Pons (tissue), 1 donor: Measurements from ENCODE around the gene MYO1B.

Experiments
- DNase-seq: peaks from one replicate; pipeline ENCODE4 v3.0.0-alpha.2; 2016; ENCODE audit warnings: low spot score

Gene MYO1B

DNA sequence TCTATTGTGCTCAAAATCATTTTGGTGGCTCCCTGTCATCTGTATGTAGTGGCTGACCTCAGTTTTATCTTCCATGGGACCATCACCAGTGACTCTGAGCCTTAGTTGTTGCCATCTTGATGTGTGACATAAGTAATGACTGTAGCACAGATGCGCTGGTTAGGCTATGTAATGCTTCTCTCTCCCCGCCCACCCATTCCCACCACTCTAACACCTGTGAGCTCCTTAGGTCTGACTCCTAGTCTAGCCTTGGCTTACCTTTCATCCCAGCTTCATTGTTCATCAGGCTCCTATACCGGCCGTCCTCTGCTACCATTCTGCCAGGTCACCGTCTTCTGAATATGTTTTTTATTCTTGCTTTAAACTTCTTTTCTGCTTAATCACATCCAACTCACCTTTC is 17.2 kb downstream of the MYO1B start:
- DNase-seq, result no peak

DNA sequence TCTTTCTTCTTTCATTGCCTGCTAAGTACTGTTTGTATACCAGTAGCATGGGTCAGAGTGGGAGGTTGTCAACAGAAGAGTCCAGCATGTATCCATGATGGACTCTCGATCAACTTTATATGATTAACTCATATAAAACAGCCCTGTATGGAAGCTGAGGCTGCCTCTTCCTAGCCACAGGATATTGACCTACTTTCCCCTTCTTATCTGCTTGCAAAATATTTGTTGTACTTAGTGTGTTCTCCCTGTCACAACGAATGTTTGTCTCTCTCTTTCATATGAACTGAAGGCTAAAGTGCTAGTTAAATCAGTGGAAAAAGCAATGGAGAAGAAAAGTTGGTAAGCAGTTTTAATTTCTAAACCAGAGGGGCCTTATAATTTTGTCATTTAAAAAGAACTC is 17.8 kb downstream of the MYO1B start:
- DNase-seq, result no peak

DNA sequence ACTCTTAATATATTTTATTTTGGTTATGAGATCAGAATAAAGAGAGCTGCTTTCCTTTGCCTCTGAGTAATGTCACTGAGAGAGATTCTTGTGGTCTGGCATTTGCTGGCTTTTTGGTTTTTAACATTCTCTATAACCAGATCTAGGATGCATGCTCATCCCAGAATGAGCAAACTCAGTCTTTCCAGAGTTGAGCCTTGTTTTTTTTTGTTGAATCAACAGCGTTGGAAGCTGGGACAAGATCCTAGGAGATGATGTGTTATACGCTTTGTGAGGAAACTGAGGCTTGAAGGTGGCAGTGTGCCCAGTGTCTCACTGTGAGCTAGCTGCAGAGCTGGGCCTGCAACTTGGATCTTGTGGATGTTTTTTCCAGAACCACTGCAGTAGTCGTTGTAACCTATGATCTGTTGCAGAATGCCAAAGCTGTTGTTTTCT is 19.5 kb downstream of the MYO1B start:
- DNase-seq, result no peak

DNA sequence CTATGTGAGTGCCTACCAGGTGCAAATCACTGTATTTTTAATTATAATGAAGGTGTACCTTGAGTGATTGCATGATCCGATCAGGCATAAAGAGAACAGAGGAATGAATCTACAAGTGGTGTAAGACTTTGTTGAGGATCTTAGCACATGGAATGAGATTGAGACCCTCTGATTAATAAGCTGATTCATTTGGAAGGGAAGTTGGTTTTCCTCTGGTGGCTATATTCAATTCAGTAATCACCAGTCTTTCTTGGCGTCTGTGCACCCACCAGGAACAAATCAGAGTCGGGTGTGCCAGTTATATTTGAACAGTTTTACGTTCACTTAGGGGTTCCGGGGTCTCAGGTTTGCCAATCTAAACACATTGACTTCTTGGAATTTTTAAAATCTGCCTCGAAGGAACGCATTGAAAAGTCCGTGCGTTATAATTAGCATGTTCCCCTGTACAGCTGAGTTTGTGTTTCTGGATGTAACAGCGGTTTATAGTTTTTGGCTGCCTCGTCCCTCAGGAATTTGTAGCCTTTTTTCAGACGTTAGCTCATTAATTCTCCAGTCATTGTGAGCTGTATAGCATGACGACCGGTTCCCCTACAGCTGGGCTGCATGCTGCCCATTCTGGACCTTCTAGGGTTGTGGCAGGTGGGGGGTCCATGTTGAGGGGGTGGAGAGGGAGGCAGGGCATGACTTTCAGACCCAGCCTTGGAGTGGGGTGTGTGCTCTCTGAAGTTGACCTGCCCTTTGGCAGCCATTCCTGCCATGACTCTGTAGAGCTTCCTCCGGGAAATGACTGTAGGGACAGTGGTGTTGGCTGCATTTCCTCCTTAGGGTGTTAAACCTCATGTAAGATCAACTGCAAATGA is 20.3 kb downstream of the MYO1B start:
- no peak for DNase-seq

DNA sequence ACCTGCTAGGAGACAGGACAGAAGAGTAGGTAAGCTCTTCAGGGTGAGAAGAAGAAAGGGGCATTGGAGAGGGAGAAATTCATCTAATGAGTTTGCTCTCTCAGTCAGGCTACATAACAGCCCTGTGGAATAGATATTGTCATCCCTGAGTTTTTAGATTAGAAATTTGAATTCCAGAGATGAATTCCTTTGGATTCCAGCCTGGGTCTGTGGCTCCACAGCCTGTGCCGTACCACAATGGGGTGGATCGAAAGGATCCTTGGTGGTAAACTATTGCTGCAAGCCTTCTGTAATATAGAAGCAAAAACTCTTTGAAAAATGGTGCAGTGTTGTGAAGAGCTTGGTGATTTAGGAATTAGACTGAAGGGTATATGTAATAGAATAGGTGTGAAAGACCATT is 21.0 kb downstream of the MYO1B start:
- no peak for DNase-seq

DNA sequence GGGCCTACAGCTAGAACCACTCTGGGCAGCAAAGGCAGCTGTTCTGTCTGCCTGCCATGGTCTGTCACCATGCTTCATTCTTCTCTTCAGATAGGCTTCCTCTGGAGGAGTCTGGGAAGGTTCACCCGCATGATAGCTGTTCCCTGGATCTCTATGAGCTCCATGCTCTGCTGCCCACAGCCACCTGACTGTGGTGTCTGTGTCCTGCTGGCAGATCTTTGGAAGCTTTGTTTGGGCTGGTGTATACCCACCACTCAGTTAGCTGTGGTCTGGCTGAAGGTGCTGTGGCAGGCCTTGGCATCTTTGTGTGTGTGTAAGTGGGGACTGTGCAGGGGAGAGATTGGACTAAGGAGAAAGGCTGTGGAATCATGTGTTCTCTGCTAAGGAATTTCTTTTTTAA is 23.4 kb downstream of the MYO1B start:
- no peak for DNase-seq

DNA sequence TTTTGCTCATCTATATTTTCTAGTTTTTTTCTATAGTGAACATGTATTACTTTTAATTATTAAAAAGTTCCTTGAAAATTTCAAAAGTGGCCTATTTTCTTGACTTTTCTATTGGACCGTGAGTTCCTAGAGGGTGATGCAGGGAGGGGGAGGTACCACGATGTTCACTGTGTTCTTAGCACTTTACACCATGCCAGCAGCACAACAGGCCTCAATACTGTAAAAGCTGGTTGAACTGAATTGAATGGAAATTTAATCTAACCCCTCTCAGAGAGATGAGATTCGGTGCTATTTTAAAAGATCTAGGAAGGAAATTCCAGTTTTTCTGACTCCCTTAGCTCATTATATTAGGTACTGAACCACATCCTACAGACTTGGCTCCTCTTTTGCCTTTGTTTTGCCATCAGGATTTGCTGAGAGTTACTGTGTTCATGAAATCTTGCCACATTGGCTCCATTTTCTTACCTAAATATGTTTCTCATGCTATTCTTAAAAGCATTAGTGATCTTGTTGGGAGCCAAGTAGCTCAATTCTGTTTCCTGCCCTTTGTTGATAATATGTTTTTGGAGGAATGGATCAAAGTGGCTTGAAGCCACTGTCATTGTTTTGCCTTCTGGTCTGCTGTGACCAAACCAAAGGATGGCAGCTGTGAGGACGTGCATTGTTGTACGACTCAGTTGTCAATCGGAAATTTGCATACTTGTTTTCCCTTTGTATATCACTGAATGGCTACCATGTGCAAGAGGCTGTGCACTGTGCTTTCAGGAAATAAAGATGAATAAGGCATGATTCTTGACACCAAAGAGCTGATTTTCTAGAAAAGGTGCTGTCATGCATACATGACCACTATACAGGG is 25.3 kb downstream of the MYO1B start:
- DNase-seq, result no peak

DNA sequence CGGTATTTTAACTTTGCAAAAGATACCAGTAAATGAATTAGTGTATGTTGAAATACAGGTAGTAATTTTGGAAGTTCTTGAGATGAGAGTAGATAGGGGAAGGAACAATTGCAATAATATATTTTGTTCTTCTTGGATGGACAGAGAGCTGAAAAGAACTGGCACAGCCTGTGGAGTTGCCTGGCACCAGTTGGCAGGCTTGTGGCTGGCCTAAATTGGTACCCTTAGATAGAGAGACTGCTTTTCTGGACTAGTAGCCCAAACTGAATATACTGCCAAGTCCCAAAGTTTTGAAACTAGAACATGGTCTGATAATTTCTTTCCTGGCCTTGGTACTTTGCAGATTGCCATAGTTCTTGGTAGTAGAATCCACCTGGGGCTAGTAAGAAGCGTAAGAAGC is 26.9 kb downstream of the MYO1B start:
- DNase-seq, result no peak

DNA sequence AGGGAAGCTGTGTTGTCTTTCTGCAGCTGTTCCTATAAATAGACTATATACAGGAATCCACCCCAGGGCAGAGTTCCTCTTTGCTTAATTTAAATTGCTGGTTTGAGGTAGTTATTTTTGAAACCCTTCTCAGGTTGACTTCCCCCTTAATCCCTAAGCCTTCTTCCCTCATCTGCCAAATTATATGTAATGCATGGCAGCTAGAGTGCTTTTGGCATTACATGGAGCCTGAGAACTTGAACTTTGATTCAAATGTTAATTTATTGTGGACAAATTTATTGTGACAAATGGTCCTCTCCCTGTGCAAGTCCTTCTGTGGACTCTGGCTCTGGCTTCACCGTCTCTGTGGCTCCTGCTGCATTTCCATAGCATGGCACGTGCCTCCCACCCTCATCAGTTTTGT is 29.2 kb downstream of the MYO1B start:
- DNase-seq, result no peak

DNA sequence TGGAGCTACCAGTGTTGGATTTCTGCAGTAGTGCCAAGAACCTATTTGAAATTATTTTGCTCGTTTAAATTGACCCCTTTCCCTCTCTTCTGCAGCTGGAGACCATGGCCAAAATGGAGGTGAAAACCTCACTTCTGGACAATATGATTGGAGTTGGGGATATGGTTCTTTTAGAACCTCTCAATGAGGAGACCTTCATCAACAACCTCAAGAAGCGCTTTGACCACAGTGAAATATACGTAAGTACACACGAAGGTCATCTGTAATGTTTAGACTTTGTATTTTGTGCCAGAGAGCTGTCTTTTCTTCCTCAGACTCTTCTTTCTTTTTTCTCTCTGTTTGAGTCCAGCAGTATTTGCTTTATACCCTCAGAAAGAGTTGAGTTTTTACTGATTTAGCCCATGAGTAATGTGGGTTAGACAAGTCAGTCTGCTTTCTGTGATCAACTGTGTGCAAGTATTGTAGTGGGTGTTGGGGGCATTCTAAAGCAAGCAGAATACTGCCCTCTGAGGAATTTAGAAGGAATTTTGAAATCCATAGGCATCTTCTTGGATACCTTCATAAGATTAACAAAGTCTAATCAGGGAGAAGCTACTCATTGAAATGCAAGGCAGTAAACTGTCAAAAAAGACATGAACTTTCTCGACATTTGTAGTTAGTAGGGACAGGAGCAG is 31.7 kb downstream of the MYO1B start:
- DNase-seq, result no peak

DNA sequence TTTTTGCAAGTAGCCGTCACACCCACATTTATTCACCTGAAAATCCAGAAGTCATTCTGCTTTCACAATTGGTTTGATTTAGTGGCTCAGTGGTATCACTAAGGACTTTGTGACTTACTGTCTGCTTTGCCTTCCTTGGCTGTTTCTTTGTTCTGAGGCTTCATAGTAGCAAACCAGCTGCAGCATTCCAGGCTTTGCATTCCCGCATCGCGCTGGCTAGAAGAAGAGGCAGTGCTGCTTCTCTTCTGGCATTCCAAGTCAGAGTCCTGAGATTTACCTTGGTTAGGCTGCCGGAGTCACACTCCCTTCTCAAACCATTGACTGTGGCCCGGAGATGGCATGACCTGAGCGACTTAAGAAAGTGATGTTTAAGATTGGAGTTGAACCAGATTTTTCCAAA is 35.1 kb downstream of the MYO1B start:
- no peak for DNase-seq

DNA sequence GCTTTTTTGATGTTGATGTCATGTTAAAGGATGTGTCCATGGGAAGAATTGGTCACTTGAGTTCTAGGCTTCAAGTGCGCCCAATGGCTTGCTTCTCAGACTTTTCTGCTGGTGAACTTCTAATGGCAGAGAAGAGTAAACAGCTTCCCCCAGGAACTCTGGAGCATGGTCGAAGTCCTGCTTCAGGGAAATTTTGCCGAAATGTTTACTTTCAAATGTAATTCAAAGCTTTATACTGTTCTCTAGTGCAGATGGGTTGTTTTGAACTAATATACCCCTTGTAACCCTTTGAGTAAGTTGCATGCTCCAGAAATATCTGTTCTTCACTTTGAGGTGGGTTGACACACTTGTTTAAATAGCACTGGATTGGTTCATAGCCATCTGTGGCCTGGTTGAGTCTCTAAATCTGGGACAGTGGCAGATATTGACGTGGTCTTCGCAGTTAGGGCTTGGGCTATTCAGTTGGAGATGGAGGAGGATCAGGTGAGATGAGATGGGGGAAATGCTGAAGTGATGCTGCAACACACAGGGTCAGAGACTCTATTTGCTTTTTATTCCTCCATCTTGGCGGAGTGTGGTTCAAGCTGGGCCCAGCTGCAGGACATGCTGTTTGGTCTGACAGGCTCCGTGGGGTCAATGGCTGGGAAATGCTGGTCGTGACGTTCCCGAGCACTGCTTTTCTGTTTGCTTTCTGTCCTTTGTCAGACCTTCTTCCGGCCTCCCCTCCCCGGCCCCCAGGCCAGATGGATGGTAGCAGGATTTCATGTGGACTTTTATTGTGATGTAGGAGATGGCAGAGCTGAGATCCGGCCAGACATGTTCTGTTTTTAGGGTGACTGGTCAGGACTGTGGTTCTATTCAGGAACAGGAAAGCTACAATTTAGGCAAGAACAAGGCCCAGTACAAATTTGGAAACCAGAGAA is 35.9 kb downstream of the MYO1B start:
- no peak for DNase-seq

DNA sequence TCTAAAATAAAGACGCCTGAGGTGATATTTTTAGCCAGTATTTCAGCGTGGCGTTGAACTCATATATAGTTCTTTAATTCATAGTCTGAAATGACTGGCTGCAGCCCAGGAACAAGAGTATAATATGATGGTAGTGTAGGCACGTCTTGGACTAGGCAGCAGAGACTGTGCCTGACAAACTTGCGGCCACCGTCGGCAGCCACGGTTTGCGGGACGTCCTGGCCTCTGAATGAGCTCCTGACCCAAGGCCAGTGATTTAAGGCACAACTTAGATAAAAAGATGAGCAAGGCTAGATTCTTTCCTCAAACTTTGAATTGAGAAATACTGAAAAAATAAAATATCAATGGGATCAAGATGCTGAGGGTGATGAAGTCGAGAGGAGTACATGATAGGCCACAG is 40.0 kb downstream of the MYO1B start:
- no peak for DNase-seq

DNA sequence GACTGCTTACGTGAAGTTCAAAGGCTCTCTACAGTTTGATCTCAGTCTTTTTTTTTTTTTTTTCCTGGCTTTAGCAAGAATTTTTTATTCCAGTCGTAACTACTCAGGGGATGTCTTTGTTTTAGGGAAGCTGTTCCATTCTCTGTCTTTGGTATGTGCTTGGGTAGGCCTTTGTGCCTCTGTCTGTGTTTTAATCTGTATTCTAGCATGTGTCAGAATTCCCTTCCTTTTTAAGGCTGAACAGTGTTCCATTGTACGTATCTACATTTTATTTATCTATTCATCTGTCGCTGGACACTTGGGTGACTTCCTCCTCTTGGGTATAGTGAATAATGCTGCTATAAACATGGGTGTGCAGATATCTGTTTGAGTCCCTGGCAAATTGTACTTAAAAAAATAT is 42.6 kb downstream of the MYO1B start:
- no peak for DNase-seq

DNA sequence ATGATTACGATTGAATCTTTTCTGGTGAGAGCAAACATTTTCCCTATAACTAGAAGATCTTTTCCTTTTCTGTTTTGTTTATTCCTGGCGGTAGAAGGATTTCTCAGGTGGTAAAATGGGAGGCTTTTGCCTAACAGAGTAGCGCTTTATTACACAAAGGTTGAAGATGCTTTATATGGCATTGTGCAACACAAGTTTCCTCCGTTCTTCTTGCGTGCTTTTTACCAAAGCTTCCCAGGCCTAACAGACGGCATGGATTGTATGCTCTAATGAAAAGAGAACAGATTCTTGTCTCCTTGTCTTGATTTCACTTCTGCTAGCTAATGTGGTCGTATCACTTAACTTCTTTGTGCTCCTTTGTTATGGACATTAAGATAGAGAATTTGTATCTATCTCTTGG is 43.8 kb downstream of the MYO1B start:
- no peak for DNase-seq

DNA sequence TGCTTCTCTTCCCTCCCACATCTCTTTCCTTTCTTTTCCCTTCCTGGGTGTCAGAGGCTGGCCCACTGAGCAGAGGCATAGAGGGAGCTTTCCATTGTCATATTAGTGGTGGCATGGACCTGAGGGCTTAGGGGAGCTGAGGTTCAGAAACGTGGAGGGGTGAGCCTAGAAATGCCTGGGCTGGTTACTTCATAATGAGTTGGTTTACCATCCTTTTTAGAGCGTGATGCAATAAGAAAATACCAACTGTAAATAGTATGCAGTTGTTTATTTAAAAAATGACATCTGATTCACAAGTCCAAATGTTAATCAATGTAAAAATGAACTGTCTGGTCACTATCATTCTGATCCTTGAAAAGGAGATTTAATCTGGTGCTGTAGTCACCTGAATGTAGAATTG is 46.3 kb downstream of the MYO1B start:
- DNase-seq, result no peak

DNA sequence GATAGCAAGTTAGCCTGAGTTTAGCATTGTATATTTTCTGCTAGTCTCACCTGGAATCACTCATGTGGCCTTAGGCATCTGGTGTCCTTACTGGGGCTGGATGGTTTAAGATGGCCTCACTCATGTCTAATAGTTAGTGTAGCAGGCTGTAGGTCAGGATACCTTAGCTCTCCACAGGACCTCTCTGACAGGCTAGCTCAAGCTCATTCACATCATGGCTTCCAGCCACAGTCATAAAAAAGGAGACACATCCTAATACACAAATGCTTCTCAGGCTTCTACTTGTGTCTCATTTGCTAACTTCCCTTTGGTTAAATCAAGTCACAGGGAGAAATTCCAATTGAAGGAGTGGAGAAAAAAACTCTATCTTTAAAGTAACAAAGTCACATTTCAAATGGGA is 47.7 kb downstream of the MYO1B start:
- no peak for DNase-seq

DNA sequence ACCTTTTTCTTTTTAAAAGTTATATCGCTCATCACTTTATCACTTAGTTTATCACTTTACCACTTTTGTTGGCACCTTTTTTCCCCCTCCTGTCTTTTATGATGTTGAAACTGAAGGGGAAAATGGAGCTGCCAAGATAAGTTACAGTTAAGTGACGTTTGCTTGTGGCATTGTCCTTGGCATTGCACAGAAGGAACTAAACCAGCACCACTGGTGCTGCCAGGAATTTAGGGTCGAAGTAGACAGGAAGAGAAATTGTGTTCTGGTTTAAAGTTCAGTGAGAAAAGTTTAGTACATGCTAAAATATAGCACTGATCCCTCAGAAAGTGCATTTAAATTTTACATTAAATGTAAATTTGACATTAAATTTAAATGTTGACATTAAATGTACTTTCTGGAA is 49.9 kb downstream of the MYO1B start:
- DNase-seq, result no peak

DNA sequence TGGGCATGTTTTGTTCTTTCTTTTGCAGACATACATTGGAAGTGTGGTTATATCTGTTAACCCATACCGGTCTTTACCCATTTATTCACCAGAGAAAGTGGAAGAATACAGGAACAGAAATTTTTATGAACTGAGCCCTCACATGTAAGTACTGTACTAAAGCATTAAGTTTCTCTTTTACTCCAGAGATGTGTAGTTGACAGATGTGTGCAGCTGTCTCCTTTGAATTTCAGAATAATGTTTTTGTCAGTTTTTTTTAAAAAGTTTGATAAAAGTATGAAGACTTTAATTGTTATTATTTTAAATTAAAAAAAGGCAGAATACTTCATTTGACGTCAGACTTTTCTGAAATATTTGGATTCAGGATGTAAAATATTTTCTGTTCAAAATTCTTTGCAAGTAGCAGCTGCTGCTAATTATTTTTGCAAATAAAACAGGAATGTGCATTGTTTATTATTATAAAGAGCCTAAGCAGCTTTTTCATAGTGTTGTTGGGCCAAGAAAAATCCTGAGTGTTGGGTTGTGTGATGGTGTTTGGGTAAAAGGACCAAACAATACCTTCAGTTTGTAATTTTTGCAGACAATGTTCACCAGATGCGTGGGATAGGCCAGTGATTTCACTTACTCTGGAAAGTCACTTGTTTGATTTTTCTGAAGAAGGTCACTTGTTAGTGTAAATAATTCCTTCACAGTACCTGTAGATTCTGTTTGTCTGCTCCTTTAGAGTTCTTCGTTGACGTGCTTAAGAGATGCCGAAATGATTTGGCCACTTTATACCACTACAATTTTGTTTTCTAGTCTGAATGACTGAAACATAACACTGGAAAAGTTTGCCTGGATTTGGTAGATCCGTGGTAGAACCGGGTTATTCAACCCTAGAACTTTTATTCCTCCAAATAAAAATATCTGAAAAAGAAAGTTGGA is 51.1 kb downstream of the MYO1B start:
- DNase-seq, result no peak

DNA sequence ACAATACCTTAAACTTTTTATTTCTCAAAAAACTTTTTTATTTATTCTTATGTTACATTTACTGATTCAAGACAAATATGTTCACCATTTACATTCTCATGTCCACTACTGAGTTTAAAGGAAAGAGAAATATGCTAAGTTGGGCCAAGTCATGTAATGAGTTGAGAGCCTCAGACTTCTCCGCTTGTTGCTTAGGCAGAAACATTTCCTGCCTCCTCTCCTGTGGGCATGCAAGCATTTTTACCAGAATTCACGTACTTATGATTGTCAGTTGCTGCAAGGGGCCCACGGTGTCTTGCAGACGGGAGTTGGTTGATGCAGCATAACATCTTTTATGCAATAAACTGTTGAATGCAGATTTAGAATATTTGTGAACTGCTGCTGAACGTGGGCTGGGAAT is 51.8 kb downstream of the MYO1B start:
- DNase-seq, result no peak

DNA sequence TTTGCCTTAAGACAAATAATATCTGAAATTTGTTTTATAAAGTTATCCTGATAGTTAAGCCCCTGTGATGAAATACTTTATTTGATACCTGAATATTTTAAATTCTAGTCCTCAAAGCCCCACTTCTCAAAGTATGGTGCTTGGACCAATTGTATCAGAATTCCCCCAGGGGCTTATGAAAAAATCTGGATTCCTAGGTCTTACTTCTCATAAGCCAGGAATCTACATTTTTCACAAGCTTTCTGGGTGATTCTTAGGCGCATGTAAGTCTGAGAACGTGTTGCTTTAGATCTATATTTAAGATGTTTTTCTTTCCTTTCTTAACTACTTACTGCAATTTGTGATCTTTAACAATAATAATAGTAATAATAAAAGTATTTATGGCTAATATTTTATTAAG is 53.1 kb downstream of the MYO1B start:
- DNase-seq, result no peak
